Loucy (cell line): Measurements from ENCODE around the gene S100B.

Experiments
- H2AFZ ChIP-seq: fragments of 200-600 bp; sonication (generic); 2 replicates; pipeline ENCODE4 v1.6.0; 2016; ENCODE audit warnings: antibody characterized with exemption, mild to moderate bottlenecking, low read length, moderate library complexity
- H3F3A ChIP-seq: fragments of 200-600 bp; 2 replicates; pipeline ENCODE4 v1.6.0; 2016; ENCODE audit warnings: antibody characterized with exemption, low read depth, mild to moderate bottlenecking
- H3K27me3 ChIP-seq: fragments of 200-600 bp; sonication (generic); 2 replicates; pipeline ENCODE4 v1.6.1; 2014; ENCODE audit warnings: low read length, mild to moderate bottlenecking; ENCODE audit not compliant: insufficient read depth, poor library complexity, severe bottlenecking
- H3K36me3 ChIP-seq: fragments of 200-600 bp; sonication (generic); 2 replicates; pipeline ENCODE4 v1.6.1; 2016; ENCODE audit warnings: low read length; ENCODE audit not compliant: insufficient read depth
- H3K4me1 ChIP-seq: fragments of 200-600 bp; sonication (generic); 2 replicates; pipeline ENCODE4 v1.5.1; 2014; ENCODE audit warnings: low read length, mild to moderate bottlenecking; ENCODE audit not compliant: insufficient read depth, poor library complexity, severe bottlenecking
- H3K4me2 ChIP-seq: fragments of 200-600 bp; sonication (generic); 2 replicates; pipeline ENCODE4 v1.6.0; 2014; ENCODE audit warnings: antibody characterized with exemption, low read length, low read depth, mild to moderate bottlenecking; ENCODE audit not compliant: poor library complexity, severe bottlenecking
- H3K4me3 ChIP-seq: fragments of 200-600 bp; sonication (generic); 2 replicates; pipeline ENCODE4 v1.5.1; 2014; ENCODE audit warnings: low read length, mild to moderate bottlenecking, mixed read lengths; ENCODE audit not compliant: poor library complexity, severe bottlenecking
- H3K79me2 ChIP-seq: fragments of 200-600 bp; sonication (generic); 2 replicates; pipeline ENCODE4 v1.6.1; 2014; ENCODE audit warnings: low read length; ENCODE audit not compliant: insufficient read depth
- H3K9ac ChIP-seq: fragments of 200-600 bp; sonication (generic); 2 replicates; pipeline ENCODE4 v1.6.0; 2014; ENCODE audit warnings: mild to moderate bottlenecking, low read depth, low read length, moderate library complexity; ENCODE audit not compliant: poor library complexity, severe bottlenecking
- H3K9me2 ChIP-seq: fragments of 200-600 bp; sonication (generic); replicated peaks from 2 replicates; pipeline ENCODE4 v1.6.1; 2016; ENCODE audit warnings: low read depth, low read length, mixed read lengths
- H3K9me3 ChIP-seq: fragments of 200-600 bp; sonication (generic); 2 replicates; pipeline ENCODE4 v1.6.1; 2014; ENCODE audit warnings: mild to moderate bottlenecking, antibody characterized with exemption, low read length, low read depth; ENCODE audit not compliant: insufficient read depth
- H4K20me1 ChIP-seq: fragments of 200-600 bp; sonication (generic); 2 replicates; pipeline ENCODE4 v1.6.0; 2014; ENCODE audit warnings: antibody characterized with exemption, low read length, mild to moderate bottlenecking; ENCODE audit not compliant: insufficient read depth, poor library complexity, severe bottlenecking
- EZH2phosphoT487 ChIP-seq: fragments of 200-600 bp; IDR thresholded peaks from 2 replicates; pipeline ENCODE4 v1.6.1; 2018; ENCODE audit warnings: antibody characterized with exemption, mild to moderate bottlenecking, moderate library complexity, borderline replicate concordance
- TF ChIP-seq, protein P1 (sequence below): fragments of 200-600 bp; sonication (generic); conservative IDR thresholded peaks from 2 replicates; pipeline ENCODE4 v1.5.1; 2014; ENCODE audit warnings: mild to moderate bottlenecking, antibody characterized with exemption, low read length

The S100B gene

DNA sequence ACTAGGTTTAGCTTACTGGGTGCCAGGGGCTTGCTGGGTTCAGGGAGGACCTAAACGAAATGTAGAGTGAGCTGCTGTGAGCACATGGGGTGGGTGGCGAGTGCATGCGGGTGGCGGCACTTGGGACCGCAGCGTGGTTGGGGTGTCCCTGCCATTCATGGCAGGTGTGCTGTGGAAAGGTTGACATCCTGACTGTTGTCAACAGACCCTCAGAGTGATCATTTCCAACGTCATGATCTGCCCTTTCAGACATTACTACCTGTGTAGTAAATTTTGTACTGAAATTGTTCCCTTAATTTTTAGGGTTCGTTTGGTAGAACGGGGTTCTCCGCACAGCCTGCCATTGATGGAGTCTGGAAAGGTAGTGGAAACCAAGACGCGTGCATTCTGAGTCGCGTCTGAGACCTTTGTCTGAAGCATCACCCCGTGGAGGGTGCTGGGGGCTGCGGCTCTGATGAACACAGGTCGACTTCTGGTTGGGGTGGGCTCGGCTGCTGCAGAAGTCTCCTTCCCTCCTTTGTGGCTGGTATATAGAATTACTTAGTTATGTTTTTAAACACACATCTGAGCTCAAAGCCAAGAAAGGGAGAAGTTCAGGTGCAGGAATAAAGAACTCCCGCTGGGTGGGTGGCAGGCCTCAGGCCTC is 43.3 kb downstream of the S100B start:
- no peak for TF ChIP-seq EZH2phosphoT487
- H3K27me3 ChIP-seq = no peaks in the 10 kb centered on the region
- no peak overlapping the region for H3K4me3 ChIP-seq
- no peak overlapping the region for H3K4me2 ChIP-seq
- H3K9me2 ChIP-seq = no peaks in the 10 kb centered on the region
- no peaks in the 10 kb centered on the region for H3K79me2 ChIP-seq
- H4K20me1 ChIP-seq = no peaks in the 10 kb centered on the region
- peaks cover 22% of the 10 kb centered on the region for H3K4me1 ChIP-seq
- no peaks in the 10 kb centered on the region for H3K9me3 ChIP-seq
- H3F3A ChIP-seq = no peaks in the 10 kb centered on the region
- H2AFZ ChIP-seq = no peak overlapping the region
- no peak overlapping the region for H3K9ac ChIP-seq
- H3K36me3 ChIP-seq = peaks cover 3% of the 10 kb centered on the region; the same call in 1 of the 2 replicates

DNA sequence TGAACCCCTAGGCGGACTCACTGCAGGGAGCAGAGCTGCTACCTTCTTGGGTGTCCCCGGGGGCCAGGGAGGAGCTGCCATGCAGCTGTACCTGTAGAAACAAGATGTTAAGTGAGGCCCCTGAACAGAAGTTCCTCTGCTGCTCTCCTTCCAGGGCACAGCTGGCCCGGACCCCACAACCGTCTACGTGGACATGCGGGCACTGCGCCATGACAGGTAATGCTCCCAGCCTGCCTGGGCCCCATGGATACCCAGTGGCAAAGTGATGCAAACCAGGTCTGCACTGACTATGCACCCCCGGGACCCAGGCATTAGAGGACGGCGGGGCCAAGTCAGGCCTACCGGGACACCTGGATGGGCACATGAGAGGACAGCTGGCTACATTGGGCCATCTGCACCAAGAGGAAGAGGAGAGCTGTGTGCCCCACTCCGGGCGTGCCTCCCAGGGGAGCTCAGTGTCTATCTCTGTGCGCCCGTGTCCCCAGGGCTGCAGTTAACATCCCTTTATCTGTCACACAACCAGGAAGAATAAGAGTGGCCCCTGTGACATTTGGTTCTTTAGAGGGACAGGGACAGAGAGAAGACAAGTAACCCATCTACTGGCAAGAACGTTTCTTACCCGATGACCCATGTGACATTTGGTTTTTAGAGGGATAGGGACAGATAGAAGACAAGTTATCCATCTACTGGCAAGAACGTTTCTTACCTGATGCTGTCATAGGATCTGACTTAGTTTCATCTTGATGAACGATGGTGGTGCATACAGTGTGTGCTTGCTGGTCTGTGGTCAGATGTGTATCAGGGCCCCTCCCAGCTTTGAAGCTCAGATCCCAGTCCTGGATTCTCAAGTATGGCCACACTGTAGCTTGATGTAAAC is 44.1 kb downstream of the S100B start:
- Histone ChIP-seq H3K9me3 (no peaks in the 10 kb centered on the region), H3K36me3 (peaks cover 3% of the 10 kb centered on the region; the same call in 1 of the 2 replicates), H3K9ac (no peak overlapping the region), H3K9me2 (no peaks in the 10 kb centered on the region), H3K4me2 (no peak overlapping the region), H3K4me1 (peaks cover 22% of the 10 kb centered on the region), H3K27me3 (no peaks in the 10 kb centered on the region), H4K20me1 (no peaks in the 10 kb centered on the region), H3K79me2 (no peaks in the 10 kb centered on the region), H2AFZ (no peak overlapping the region), H3K4me3 (no peak overlapping the region), H3F3A (no peaks in the 10 kb centered on the region)
- TF ChIP-seq, protein P1, sequence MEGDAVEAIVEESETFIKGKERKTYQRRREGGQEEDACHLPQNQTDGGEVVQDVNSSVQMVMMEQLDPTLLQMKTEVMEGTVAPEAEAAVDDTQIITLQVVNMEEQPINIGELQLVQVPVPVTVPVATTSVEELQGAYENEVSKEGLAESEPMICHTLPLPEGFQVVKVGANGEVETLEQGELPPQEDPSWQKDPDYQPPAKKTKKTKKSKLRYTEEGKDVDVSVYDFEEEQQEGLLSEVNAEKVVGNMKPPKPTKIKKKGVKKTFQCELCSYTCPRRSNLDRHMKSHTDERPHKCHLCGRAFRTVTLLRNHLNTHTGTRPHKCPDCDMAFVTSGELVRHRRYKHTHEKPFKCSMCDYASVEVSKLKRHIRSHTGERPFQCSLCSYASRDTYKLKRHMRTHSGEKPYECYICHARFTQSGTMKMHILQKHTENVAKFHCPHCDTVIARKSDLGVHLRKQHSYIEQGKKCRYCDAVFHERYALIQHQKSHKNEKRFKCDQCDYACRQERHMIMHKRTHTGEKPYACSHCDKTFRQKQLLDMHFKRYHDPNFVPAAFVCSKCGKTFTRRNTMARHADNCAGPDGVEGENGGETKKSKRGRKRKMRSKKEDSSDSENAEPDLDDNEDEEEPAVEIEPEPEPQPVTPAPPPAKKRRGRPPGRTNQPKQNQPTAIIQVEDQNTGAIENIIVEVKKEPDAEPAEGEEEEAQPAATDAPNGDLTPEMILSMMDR = no peak
- TF ChIP-seq EZH2phosphoT487 = no peak

DNA sequence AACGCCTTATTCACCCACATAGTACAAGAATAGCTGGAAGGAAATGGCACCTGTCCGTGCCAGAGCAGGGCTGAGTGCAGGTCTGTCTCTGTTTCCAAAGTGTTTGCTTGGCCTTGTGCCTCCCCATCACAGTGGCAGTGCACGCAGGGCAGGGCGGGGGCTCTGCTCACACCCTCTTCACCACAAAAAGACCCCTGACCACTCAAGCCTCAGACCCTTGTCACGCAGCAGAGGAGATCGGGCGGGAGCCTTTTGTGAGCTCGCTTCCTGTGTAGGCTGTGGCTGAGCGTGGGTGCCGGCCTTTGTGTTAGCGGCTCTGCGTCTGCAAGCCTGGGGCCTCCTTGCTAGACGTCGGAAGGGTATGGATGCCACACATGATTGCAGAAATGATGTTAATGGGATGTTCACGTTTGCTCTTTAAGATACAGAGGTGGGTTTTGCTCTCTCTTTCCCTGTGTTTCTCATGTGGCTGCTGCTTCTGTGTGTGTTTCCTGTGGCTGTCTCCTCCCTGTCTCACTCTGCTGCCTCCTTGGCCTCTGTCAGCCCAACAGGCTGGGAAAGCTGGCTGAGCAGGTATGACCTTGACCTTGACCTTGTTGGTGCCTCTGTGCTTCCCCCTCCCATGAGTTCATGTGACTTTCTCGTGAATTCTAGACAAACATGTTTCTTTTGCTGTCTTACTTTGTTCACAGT is 45.4 kb downstream of the S100B start:
- H3K9me3 ChIP-seq = no peaks in the 10 kb centered on the region
- H2AFZ ChIP-seq = no peak overlapping the region
- H3K4me2 ChIP-seq = peak overlapping the region; percentile 15
- H3K4me3 ChIP-seq = no peak overlapping the region
- peak overlapping the region; percentile 38 for H3K9ac ChIP-seq
- H4K20me1 ChIP-seq = no peaks in the 10 kb centered on the region
- peaks cover 1% of the 10 kb centered on the region; the same call in 1 of the 2 replicates for H3K36me3 ChIP-seq
- H3K9me2 ChIP-seq = no peaks in the 10 kb centered on the region
- no peak for TF ChIP-seq EZH2phosphoT487
- TF ChIP-seq, protein P1 = no peak
- H3K79me2 ChIP-seq = no peaks in the 10 kb centered on the region
- no peaks in the 10 kb centered on the region for H3K27me3 ChIP-seq
- H3F3A ChIP-seq = no peaks in the 10 kb centered on the region
- peaks cover 22% of the 10 kb centered on the region for H3K4me1 ChIP-seq
